Measurements from ENCODE around the gene HHIPL1. TPM values are rescaled to one million over a fixed set of nuclear protein-coding genes. Genes with fewer than 3 reads are reported as not detected.

The HHIPL1 gene
- total RNA-seq, 2 donors from 2014 or later, result under 0.01 to 0.26 TPM

DNA sequence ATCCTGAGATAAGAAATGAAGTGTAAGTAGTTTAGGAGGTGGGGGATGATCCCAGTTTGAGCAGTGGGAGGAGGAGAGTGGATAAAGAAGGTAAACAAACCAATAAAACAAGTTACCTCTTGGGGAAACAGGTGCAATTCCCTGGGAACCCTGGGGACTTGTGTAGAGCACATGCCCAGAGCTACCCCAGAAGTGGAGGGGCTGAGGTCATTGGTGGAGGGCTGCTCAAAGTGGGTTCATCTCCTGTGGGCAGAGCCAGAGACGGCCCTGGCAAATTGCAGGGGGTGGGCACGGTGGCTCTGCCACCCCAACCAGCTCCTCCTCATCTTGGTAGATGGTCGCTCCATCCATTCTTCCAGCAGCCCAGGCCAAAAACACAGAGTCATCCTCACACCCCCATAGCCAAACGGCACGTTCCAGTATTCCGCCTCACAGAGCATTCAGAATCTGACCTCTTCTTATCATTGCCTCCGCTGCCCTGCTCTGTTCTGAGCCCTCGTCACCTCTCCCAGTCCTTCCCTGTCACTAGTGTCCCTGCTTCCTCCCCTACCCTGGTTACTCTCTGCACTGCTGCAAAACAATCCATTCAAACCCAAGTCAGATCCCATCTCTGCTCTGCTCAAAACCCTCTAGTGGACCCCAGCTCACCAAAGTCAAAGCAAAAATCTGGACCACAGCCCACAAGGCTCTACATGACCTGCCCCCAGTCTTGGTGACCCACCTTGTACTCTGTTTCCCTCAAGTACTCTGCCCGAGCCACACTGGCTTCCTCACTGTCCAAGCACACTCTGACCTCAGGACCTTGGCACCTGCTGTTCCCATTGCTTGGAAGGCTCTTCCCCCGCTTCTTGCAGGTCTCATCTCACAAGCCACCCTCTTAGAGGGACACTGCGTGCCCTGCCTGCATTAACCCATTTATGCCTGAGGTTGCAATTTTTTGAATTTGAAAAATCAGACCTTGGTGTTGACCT, 44.6 kb downstream of the HHIPL1 start:
- H3K27me3 ChIP-seq, result no peaks in the 10 kb centered on the region
- H3K9me3 ChIP-seq, result no peaks in the 10 kb centered on the region
- TF ChIP-seq CTCF (IDR thresholded peaks at IDR 0.05), result no peak
- TF ChIP-seq POLR2A (IDR thresholded peaks at IDR 0.05), result no peak
- ATAC-seq, result no peak
- 85% methylated on average over 11 of the region's 11 CpGs for WGBS, 2 donors
- no peak overlapping the region for H3K27ac ChIP-seq
- H3K4me3 ChIP-seq, result no peak overlapping the region
- peaks cover 2% of the 10 kb centered on the region for H3K4me1 ChIP-seq
- no peaks in the 10 kb centered on the region for H3K36me3 ChIP-seq (replicated peaks in 1 of 2; ENCODE audit: insufficient read depth in 1 of 2, low read depth in 2 of 2)
- DNase-seq, result no peak
- intact Hi-C loops (cut with DNase I), result no loop called here

- Histone ChIP-seq H3K4me3 (no peak overlapping the region), H3K9me3 (no peaks in the 10 kb centered on the region), H3K36me3 (replicated peaks in 1 of 2; ENCODE audit: insufficient read depth in 1 of 2, low read depth in 2 of 2) (no peaks in the 10 kb centered on the region), H3K27ac (no peak overlapping the region), H3K27me3 (no peaks in the 10 kb centered on the region), H3K4me1 (no peaks in the 10 kb centered on the region)
- intact Hi-C loops (cut with DNase I), result no loop called here
- TF ChIP-seq POLR2A (IDR thresholded peaks at IDR 0.05), result no peak
- no peak for TF ChIP-seq CTCF (IDR thresholded peaks at IDR 0.05)
- 88 to 90% methylated on average over 5 of the region's 5 CpGs for WGBS, 2 donors
- ATAC-seq (no peak), DNase-seq (no peak)
These were observed 45.7 kb downstream of the HHIPL1 start for GRCh38 chr14:99690636-99691035.

GRCh38 chr14:99691111-99691885, 46.4 kb downstream of the HHIPL1 start:
- H3K9me3 ChIP-seq, result no peaks in the 10 kb centered on the region
- WGBS, 2 donors, result 88 to 90% methylated on average over 13 of the region's 13 CpGs

DNA sequence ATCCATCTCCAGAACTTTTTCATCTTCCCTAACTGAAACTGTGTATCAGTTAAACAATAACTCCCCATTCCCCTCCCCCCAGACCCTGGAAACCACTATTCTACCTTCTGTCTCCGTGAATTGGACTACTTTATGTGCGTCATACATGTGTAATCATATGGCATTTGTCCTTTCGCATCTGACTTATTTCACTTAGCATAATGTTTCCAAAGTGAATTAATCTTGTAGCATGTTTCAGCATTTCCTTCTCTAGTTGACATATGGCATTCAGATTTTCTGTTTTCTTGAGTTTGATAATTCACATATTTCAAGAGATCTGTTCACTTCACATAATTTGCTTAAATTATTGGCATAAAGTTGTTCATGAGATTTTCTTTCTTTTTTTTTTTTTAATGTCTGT, 49.0 kb downstream of the HHIPL1 start:
- WGBS, 2 donors, result 77 to 86% methylated on average over 3 of the region's 3 CpGs
- H3K36me3 ChIP-seq (replicated peaks in 1 of 2; ENCODE audit: insufficient read depth in 1 of 2, low read depth in 2 of 2), result no peaks in the 10 kb centered on the region

More at GRCh38 chr14:99691111-99691885, 46.4 kb downstream of the HHIPL1 start:
- ATAC-seq (no peak), DNase-seq (no peak)
- no peaks in the 10 kb centered on the region for H3K27me3 ChIP-seq
- intact Hi-C loops (cut with DNase I), result no loop called here
- H3K4me1 ChIP-seq, result no peaks in the 10 kb centered on the region
- no peak overlapping the region for H3K4me3 ChIP-seq
- TF ChIP-seq CTCF (IDR thresholded peaks at IDR 0.05), result no peak
- TF ChIP-seq POLR2A (IDR thresholded peaks at IDR 0.05), result no peak
- no peak overlapping the region for H3K27ac ChIP-seq
- H3K36me3 ChIP-seq (replicated peaks in 1 of 2; ENCODE audit: insufficient read depth in 1 of 2, low read depth in 2 of 2), result no peaks in the 10 kb centered on the region

More for the DNA sequence above, 49.0 kb downstream of the HHIPL1 start:
- intact Hi-C loops (cut with DNase I), result no loop called here
- TF ChIP-seq CTCF (IDR thresholded peaks at IDR 0.05) (no peak), POLR2A (IDR thresholded peaks at IDR 0.05) (no peak)
- Histone ChIP-seq H3K4me1 (no peaks in the 10 kb centered on the region), H3K4me3 (no peak overlapping the region), H3K27me3 (no peaks in the 10 kb centered on the region), H3K27ac (no peak overlapping the region), H3K9me3 (no peaks in the 10 kb centered on the region)
- ATAC-seq, result no peak
- DNase-seq, result no peak
